ENCODE data around the gene ZNF471.

Gene ZNF471

DNA sequence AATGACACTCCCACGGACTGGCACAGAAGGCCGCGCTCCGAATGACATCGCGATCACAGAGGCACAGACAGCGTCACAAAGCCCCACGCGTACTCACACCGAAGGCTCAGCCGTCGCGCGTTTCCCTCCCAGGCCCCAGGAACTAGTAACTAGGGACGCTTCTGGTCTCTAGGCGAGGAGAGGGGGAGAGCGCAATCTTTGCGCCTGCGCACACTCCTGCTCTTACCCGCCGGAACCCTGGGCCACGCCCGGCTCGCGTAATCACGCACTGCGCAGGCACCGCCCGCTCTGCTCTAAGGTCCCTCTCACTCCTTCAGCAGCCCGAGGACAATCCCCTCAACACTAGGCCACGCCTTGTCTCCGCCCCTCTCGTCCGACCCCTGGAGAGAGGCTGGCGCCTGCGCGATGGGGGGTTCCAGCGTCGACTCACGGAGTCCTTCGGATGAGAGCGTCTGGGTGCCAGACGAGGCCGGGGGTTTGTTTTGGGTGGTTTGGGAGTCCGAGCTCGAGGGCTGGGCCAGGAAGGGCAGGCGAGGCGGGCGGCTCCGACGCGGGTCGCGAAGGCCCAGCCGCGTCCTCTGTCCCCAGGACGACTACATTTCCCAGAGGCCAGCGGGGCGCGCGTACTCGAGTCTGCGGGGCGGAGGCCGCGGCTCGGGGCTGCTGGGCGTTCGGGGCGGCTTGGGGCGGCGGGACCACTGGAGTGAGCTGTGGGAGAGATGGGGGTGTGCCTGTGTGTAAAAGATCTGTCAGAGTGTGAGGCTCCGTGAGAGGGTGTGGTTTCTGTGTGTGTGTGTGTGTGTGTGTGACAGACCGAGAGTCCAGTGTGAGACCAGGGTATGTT, at the start of gene ZNF471:
Gene ZNF471, plus strand, starts transcription at position 410 of the 844 bp plus-strand sequence. CDS start 3,717 bp downstream, outside the sequence.
- Histone ChIP-seq H3K27me3 (ENCODE audit: control insufficient read depth, insufficient read depth, low read length) (no peaks in the 10 kb centered on the region), H3K4me1 (ENCODE audit: control insufficient read depth, insufficient read depth, low read length) (no peaks in the 10 kb centered on the region), H3K9ac (ENCODE audit: low read depth, low read length) (no peak within 1 kb of the TSS), H3K9me3 (ENCODE audit: control insufficient read depth, insufficient read depth, low read length) (peaks cover 22% of the 10 kb centered on the region), H3K4me3 (ENCODE audit: low read depth, low read length) (peak within 1 kb of the TSS; percentile 16), H3K36me3 (ENCODE audit: control insufficient read depth, insufficient read depth, low read length) (no peaks in the 10 kb centered on the region)

DNA sequence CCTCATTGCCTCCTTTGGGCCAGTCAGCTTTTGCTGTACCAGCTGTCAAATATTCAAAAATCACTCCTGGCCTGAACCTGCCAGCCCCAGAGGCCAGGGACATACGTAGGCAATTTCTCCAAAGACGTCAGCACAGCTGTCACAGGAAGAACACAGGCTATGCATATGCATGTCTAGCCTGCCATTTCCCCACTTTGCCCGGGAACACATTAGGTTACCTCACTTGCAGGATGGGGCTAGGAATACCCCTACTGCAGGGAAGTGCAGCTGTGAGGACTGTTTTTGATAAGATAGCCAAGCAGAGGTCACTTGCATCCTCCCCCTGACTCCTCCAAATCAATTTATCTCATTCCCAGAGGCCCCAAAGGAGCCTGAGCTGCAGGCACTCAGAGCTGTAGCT, 33.3 kb upstream of the ZNF471 start:
- H3K9me3 ChIP-seq (ENCODE audit: control insufficient read depth, insufficient read depth, low read length) = peaks cover 25% of the 10 kb centered on the region
- no peaks in the 10 kb centered on the region for H3K36me3 ChIP-seq (ENCODE audit: control insufficient read depth, insufficient read depth, low read length)
- no peak overlapping the region for H3K4me3 ChIP-seq (ENCODE audit: low read depth, low read length)
- H3K27me3 ChIP-seq (ENCODE audit: control insufficient read depth, insufficient read depth, low read length) = no peaks in the 10 kb centered on the region
- H3K4me1 ChIP-seq (ENCODE audit: control insufficient read depth, insufficient read depth, low read length) = no peaks in the 10 kb centered on the region
- no peak overlapping the region for H3K9ac ChIP-seq (ENCODE audit: low read depth, low read length)

DNA sequence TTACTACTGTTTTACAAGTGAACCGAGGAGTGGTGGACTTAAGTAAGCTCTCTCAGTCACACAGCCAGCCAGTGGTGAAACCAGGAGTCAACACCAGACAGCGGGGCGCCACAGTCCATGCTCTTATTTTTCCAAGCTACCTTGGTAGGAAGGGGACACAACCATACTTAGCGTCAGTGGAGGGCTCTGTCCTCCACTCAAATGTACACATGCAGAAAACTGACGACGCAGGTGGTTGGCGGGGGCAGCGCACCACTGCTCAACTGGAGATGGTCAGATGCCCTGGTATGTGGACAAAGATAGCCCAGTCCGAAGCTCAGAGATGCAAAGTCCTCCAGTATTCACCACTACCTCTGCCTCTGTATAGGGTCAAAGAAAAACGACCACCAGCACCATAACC, 31.6 kb upstream of the ZNF471 start:
- Histone ChIP-seq H3K36me3 (ENCODE audit: control insufficient read depth, insufficient read depth, low read length) (no peaks in the 10 kb centered on the region), H3K9ac (ENCODE audit: low read depth, low read length) (no peak overlapping the region), H3K4me3 (ENCODE audit: low read depth, low read length) (no peak overlapping the region), H3K27me3 (ENCODE audit: control insufficient read depth, insufficient read depth, low read length) (no peaks in the 10 kb centered on the region), H3K4me1 (ENCODE audit: control insufficient read depth, insufficient read depth, low read length) (no peaks in the 10 kb centered on the region), H3K9me3 (ENCODE audit: control insufficient read depth, insufficient read depth, low read length) (peaks cover 26% of the 10 kb centered on the region)

DNA sequence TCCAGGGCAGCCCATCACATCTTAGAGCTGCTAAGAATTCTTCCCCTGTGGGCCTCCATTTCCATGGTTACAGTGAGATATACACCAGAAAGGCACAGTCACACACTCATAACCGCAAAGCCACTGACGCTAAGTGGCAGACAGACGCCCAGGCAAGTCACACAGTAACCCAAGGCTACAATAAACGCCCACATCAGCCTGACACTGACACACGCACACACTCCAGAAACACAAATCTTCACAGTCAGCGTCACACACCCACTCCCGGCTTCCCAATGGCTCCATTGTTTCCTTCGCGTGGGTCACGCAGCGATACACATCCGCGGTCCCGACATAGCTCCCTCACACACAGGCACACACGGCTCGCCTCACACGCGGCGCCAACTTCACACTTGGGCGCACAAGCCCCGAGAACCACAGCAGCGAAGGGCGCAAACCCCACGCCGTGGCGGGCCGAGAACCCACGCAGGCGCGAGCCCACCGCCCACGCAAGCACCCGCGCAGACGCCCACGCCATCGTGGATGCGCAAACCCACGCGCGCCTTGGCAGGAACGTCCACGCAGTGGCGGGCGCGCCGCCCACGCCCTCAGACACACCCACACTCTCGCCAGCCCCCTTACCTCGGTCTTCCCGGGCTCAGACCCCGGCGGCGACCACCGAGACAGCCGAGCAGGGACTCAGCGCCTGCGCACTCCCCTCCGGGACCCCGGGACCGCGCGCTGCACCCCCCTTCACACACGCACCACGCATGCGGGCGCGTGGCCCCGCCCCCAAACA, 30.8 kb upstream of the ZNF471 start, which contains the start of gene ZNF667:
Gene ZNF667, minus strand, starts transcription at position 695 of the 778 bp plus-strand sequence. CDS start 14,975 bp downstream, outside the sequence.
- Histone ChIP-seq H3K4me3 (ENCODE audit: low read depth, low read length) (no peak within 1 kb of the TSS), H3K36me3 (ENCODE audit: control insufficient read depth, insufficient read depth, low read length) (no peaks in the 10 kb centered on the region), H3K9me3 (ENCODE audit: control insufficient read depth, insufficient read depth, low read length) (peaks cover 31% of the 10 kb centered on the region), H3K27me3 (ENCODE audit: control insufficient read depth, insufficient read depth, low read length) (no peaks in the 10 kb centered on the region), H3K9ac (ENCODE audit: low read depth, low read length) (no peak within 1 kb of the TSS), H3K4me1 (ENCODE audit: control insufficient read depth, insufficient read depth, low read length) (no peaks in the 10 kb centered on the region)

DNA sequence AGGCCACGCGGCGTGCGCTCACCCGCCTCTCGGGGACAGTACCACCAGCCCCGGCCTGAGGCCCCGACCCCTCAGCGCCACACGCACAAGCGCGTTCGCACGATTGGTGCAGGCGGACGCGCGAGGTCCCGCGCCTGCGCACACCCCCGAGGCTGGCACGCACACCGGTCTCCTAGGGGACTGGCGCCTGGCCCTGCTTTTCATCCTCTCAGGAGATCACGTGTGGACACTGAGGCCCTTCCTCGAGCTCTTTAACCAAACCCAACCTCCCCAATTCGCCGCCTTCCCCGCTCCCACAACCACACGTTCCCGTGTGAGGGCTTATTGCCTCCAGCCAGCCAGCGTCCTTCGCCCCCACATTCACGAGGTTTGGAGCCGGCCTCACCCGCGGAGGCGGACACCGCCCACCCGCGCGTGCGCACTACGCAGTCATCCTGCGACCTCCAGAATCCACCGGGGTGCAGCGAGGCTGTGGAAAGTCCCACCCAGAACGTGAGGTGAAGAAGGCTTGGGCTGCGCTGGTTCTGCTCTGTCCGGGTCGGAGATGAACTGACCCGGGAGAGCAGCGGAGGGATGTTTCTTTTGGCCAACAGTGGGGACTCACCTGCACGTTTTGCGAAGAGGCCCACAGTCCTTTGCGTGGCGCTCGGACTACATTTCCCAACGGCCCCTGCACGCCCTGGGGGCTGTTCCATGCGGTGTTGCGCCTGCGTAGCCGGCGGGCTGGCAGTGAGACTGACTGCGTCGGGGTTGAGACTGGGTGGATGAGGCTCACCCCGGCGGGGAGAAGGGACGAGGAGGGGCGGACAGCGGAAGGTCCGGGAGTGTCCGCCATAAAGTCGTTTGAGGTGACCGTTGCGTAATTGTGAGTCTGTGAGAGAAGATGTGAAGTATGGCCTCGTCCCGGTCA, 30.0 kb upstream of the ZNF471 start:
- Histone ChIP-seq H3K4me3 (ENCODE audit: low read depth, low read length) (no peak overlapping the region), H3K9ac (ENCODE audit: low read depth, low read length) (no peak overlapping the region)

DNA sequence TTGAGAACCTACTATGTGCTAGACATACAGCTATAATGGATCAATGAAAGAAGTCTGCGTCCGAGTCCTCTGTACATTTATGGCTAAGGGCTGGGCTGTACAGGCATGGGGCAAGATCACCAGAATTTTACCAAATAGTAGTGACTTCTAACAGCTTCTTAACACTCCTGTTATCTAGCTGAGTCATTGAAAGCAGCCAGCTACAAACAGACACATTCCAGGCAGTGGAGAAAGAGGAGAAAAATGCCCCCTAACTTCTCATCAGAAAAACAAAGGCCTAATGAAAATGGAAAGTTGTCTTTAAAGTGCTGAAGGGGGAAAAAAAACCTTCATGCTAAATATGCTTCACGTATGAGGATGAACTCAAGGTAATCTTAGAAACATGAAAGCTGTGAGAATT, 16.3 kb upstream of the ZNF471 start:
- Histone ChIP-seq H3K9ac (ENCODE audit: low read depth, low read length) (no peak overlapping the region), H3K4me3 (ENCODE audit: low read depth, low read length) (no peak overlapping the region), H3K9me3 (ENCODE audit: control insufficient read depth, insufficient read depth, low read length) (peaks cover 16% of the 10 kb centered on the region), H3K27me3 (ENCODE audit: control insufficient read depth, insufficient read depth, low read length) (no peaks in the 10 kb centered on the region), H3K4me1 (ENCODE audit: control insufficient read depth, insufficient read depth, low read length) (no peaks in the 10 kb centered on the region), H3K36me3 (ENCODE audit: control insufficient read depth, insufficient read depth, low read length) (no peaks in the 10 kb centered on the region)

More for the DNA sequence above, 30.0 kb upstream of the ZNF471 start:
- Histone ChIP-seq H3K27me3 (ENCODE audit: control insufficient read depth, insufficient read depth, low read length) (no peaks in the 10 kb centered on the region), H3K36me3 (ENCODE audit: control insufficient read depth, insufficient read depth, low read length) (no peaks in the 10 kb centered on the region), H3K9me3 (ENCODE audit: control insufficient read depth, insufficient read depth, low read length) (peaks cover 25% of the 10 kb centered on the region), H3K4me1 (ENCODE audit: control insufficient read depth, insufficient read depth, low read length) (no peaks in the 10 kb centered on the region)

DNA sequence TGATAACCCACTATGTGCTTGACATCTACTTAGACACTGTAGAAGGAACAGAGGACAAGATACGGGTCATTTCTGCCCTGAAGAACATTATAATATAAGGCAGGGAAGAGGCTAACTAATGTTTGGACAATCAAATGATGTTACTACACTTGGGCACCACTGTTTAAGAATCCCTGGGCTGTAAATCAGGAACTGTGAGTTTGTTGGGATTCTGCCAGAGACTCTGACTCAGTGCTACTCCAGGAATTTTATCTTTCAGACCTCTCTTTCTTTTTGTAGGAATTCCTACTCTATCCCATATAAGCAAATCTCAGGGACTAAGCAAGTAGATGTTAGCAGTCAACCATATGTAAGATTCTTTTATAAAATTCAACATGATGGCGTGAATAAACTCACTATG, 3.1 kb upstream of the ZNF471 start:
- H3K9me3 ChIP-seq (ENCODE audit: control insufficient read depth, insufficient read depth, low read length) = peaks cover 30% of the 10 kb centered on the region
- no peak overlapping the region for H3K9ac ChIP-seq (ENCODE audit: low read depth, low read length)
- H3K4me1 ChIP-seq (ENCODE audit: control insufficient read depth, insufficient read depth, low read length) = no peaks in the 10 kb centered on the region
- no peaks in the 10 kb centered on the region for H3K36me3 ChIP-seq (ENCODE audit: control insufficient read depth, insufficient read depth, low read length)
- no peak overlapping the region for H3K4me3 ChIP-seq (ENCODE audit: low read depth, low read length)
- no peaks in the 10 kb centered on the region for H3K27me3 ChIP-seq (ENCODE audit: control insufficient read depth, insufficient read depth, low read length)

DNA sequence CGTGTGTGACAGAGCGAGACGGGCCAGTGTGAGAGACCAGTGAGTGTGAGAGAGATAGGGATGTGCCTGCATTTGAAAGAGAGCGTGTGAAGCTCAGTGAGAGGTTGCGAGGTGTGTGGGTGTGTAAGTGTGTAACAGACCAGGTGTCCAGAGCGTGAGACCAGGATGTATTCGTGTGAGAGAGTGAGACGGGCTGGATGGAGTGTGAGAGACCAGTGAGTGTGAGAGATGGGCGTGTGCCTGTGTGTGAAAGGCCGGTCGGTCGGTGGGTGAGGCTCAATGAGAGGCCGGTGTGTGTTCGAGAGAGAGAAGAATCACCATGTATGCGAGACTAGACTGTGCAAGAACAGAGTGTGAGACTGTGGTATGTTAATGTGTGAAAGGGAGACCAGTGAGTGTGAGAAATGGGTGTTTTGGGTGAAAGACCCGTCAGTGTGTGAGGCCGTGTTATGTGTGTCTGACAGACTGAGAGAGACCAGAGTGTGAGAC, 679 bp downstream of the ZNF471 start:
- Histone ChIP-seq H3K4me3 (ENCODE audit: low read depth, low read length) (peak overlapping the region; percentile 16), H3K27me3 (ENCODE audit: control insufficient read depth, insufficient read depth, low read length) (no peaks in the 10 kb centered on the region), H3K9me3 (ENCODE audit: control insufficient read depth, insufficient read depth, low read length) (peaks cover 18% of the 10 kb centered on the region), H3K36me3 (ENCODE audit: control insufficient read depth, insufficient read depth, low read length) (no peaks in the 10 kb centered on the region), H3K9ac (ENCODE audit: low read depth, low read length) (no peak overlapping the region), H3K4me1 (ENCODE audit: control insufficient read depth, insufficient read depth, low read length) (no peaks in the 10 kb centered on the region)

DNA sequence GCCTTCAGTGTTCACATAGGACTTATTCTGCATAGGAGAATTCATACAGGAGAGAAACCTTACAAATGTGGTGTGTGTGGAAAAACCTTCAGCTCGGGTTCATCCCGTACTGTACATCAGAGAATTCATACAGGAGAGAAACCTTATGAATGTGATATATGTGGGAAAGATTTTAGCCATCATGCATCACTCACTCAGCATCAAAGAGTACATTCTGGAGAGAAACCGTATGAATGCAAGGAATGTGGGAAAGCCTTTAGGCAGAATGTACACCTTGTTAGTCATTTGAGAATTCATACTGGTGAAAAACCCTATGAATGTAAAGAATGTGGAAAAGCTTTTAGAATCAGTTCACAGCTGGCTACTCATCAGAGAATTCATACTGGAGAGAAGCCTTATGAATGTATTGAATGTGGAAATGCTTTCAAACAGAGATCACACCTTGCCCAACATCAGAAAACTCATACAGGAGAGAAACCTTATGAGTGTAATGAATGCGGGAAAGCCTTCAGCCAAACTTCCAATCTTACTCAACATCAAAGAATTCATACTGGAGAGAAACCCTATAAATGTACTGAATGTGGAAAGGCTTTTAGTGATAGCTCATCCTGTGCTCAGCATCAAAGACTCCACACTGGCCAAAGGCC, 17.7 kb downstream of the ZNF471 start:
- Histone ChIP-seq H3K9ac (ENCODE audit: low read depth, low read length) (no peak overlapping the region), H3K36me3 (ENCODE audit: control insufficient read depth, insufficient read depth, low read length) (no peaks in the 10 kb centered on the region), H3K4me3 (ENCODE audit: low read depth, low read length) (no peak overlapping the region), H3K4me1 (ENCODE audit: control insufficient read depth, insufficient read depth, low read length) (no peaks in the 10 kb centered on the region), H3K9me3 (ENCODE audit: control insufficient read depth, insufficient read depth, low read length) (peaks cover 29% of the 10 kb centered on the region), H3K27me3 (ENCODE audit: control insufficient read depth, insufficient read depth, low read length) (no peaks in the 10 kb centered on the region)

DNA sequence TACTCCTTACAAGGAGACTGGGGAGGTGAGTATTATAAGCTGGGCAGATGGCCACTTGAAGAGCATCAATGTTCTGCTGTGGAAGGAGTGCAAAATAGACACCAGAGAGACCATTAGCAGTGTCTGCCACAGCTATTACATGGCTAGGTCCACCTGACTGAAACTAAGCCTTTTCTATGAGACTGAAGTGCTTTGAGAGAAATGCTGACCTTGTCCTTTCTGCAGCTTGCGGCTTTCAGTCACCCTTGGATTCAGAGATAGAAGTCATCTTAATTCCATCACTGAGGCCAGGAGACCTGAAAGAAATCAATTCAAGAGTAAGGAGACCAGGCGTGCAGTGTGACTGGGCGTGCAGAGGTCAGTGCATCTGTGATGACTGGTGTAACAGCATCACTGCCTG, 29.8 kb downstream of the ZNF471 start:
- no peak overlapping the region for H3K9ac ChIP-seq (ENCODE audit: low read depth, low read length)
- H3K4me3 ChIP-seq (ENCODE audit: low read depth, low read length) = no peak overlapping the region
- peaks cover 3% of the 10 kb centered on the region for H3K27me3 ChIP-seq (ENCODE audit: control insufficient read depth, insufficient read depth, low read length)
- H3K4me1 ChIP-seq (ENCODE audit: control insufficient read depth, insufficient read depth, low read length) = no peaks in the 10 kb centered on the region
- H3K9me3 ChIP-seq (ENCODE audit: control insufficient read depth, insufficient read depth, low read length) = peaks cover 9% of the 10 kb centered on the region
- no peaks in the 10 kb centered on the region for H3K36me3 ChIP-seq (ENCODE audit: control insufficient read depth, insufficient read depth, low read length)

Data from iPS-15b (cell line).